Activated T-cell treated with anti-CD3 and anti-CD28 coated beads for 48 hours (primary cell): ENCODE data around the gene CDH13.

ENCODE experiments used
- DNase-seq: peaks from one replicate; pipeline ENCODE4 v3.0.0-alpha.2; 2020; ENCODE audit warnings: low read depth

The CDH13 gene

GRCh38 chr16:83685615-83686165 is 1058.9 kb downstream of the CDH13 start:
- no peak for DNase-seq

- no peak for DNase-seq
Observed at GRCh38 chr16:83686726-83687125, 1060.0 kb downstream of the CDH13 start.

GRCh38 chr16:83689385-83689831 is 1062.6 kb downstream of the CDH13 start:
- DNase-seq: no peak

DNA sequence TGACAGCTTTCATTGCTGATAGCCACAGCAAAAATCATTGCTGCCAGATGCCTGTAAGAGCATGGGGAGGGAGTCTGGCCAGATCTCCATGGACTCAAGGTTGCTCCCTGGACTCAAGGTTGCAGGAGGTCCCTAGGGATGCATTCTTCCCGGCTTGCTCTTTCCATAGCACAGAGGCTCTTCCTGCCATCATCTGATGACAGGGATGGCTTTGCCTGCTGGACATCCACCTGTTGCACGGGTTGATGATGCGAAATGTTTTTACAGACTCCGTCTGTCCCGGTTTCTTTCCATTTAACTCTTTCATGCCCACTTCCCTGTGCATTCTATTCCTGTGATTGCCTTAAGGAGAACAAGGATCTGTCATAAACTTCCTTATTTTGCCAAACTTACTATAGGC is 1065.5 kb downstream of the CDH13 start:
- no peak for DNase-seq

DNA sequence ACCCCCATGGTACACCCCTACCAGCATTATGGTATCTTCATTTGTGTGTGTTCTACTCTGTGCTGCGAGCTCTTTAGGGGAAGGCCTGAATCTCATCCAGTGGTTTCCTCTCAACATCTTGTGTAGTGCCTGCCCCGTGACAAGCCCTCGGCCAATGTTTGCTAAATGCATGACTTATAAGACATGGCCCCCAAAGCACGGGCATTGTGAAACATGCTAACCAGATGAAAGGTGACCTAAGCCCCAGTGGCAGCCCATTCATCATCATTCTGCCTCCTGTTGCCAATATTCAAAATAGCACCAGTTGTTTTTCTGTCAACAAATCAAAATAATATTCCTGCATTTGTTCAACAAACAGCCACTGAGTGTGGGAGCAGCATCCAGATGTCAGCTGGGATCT is 1072.2 kb downstream of the CDH13 start:
- DNase-seq: no peak

DNA sequence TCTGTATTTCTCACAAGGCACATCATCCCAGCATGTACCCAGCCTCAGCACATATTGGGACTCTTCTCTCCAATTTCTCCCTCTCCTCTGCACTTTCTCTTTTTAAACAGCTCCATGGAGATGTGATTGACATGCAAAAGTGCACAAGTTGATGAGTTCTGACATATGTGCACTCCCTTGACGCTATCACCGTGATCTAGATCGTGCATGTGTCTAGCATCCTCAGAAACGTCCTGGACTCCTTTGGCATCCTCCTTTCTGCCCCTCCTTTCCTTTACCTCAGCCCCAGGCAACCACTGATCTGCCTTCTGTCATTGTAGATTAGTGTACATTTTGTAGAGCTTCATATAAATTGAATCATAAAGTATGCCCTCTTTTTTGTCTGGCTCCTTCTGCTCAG is 1073.0 kb downstream of the CDH13 start:
- no peak for DNase-seq

DNA sequence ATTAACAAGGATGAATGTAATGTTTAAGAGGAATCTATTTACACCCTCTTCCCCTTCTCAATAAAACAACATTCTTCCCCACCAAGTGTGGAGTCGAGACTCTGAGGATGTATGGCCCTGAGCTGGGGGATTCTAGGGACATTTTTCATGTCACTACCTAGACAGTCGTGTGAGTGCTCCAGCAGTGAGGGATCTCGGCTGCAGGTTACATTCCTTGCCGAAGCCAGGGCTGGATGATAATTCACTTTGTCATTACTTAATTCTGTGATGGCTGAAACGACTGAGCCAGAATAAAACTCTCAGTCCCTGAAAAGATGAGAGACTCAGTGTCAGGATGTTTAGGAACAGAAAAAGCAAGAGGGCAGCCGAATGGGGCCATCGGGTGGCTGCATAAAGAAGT is 1074.1 kb downstream of the CDH13 start:
- DNase-seq: no peak

DNA sequence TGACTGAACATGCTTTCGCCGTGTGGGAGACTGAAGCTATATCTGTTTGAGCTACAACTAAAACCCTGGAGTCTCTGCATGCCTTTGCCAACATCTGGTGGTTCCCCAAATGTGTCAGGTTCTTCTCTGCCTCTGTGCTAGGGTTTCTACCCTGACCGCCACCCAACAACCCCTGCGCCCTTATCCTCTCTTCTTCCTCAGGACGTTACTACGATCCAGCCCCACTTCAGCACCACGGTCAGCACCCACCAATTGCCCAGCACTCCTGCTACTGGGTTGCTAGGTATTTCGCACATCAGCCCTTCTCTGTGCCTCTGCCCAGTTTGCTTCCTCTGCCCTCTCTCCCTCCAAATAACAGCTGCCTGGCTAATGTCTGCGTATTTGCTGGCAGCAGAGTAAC is 1074.7 kb downstream of the CDH13 start:
- no peak for DNase-seq

- no peak for DNase-seq
Observed at GRCh38 chr16:83704656-83705055, 1077.9 kb downstream of the CDH13 start.

DNA sequence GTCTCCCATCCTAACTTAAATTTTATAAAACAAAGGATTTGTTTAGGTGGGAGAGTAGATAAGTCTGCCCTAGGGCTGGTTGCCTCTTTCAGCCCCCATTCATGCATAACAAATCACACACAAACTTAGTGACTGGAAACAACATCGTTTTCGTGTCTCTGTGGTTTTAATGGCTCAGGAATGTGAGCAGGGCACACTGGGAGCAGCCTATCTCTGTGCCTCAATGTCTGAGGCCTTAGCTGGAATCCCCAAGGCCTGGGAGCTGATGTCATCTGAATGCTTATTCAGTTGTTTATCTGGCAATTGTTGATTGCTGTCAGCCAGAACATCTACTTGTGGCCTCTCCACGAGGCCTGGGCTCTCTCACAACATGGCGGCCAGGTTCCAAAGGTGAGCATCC is 1079.1 kb downstream of the CDH13 start:
- DNase-seq: no peak

DNA sequence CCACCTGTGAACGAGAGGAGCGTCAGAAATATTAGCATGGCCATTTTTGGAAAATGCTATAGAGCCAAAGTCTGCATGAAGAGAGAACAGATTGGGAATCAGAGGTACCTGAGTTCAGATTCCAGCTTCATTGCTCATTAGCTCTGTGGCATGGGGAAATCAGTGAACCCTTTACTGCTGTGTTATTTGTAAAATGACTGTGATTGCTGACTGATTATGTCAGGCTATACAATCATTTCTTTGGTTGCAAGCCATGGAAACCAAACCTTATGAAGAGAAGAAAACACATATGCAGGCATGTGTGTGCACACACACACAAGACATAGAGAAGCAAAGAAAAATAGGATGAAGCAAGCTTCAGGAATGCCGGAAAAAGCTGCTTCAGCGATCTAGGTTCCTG is 1079.6 kb downstream of the CDH13 start:
- no peak for DNase-seq

DNA sequence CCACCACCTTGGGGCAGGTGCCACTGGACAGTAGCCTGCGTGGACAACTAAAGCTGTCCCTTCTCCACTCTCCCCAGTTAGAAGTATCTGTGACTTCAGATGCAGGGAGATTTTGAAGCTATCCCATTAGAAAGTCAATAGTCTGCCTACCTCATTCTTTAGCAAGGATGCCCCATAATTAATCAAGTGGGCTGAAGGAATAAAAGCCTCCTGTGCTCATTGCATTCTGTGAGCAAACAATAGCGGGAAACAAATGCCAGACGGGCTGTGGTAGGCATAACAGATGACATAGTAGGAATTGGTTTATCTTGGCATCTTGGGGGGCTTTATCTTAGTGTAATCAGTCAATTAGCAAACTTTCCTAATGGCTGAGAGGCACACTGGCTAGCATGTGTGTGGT is 1084.3 kb downstream of the CDH13 start:
- DNase-seq: no peak

DNA sequence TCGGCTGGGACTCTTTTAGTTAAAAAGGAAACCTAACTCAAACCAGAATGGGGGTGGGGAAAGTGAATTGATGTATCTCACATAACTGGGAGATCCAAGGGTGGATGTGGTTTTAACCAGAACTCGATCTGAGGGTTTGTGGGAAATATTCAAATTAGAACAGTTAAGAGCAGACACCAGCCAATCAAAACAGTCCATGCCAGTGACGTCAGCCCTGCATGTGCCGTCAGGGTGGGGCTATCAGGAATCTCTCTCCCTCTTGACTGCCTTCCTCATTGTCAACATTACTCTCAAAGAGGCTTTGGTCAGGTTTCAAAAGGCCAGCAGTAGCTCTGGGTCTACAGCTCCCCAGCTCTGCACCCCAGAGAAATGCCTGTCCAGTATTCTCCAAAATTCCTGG is 1086.8 kb downstream of the CDH13 start:
- DNase-seq: no peak

DNA sequence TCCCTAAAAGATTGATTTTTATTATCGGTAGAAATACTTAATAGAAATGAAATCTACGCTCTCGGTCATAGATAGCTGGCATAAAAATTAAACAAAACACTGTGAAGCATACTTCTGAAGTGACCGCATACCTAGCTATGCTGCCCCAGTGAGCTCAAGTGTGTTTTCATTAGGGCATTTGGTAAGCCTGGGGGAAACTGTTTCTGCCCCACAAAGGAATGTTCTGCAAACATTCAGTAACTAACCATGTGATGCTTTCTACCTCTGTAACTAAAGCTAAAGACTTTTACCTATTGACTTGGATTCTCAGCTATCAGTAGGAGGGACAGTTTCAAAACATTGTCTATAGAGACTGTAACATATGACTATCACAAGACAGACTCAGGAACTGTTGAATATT is 1087.5 kb downstream of the CDH13 start:
- no peak for DNase-seq

DNA sequence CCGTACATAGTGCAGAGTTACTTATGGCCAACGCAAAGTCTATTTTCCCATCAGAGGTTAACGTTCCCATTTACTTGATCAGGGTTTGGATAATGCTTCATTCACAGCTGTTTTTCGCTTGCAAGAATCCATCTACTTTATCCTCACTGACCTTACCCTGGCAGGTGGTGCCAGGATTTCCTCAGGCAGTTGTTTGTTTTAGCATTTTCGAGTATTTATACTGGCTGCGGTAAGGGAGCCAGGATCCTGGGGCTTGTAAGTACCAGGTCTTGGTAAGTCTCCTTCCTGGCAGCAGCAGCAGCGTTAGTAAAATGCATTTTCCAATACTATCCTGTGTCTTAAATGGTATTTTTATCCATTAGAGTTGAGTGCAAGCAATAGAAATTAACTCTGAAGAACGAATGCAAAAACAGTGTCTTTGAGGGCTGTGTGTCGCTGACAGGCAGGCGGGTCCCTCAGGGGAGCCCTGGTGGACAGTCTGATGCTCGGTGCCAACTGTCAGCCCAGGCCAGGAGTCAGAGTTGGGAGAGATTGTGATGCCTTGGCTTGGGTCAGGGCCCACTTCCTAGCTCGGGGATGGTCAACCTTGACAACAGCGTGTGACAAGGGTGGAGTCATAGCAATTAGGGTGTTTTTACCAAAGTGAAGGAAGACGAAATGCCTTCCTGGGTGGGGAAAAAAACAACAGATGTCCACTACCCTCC is 1088.6 kb downstream of the CDH13 start:
- no peak for DNase-seq

DNA sequence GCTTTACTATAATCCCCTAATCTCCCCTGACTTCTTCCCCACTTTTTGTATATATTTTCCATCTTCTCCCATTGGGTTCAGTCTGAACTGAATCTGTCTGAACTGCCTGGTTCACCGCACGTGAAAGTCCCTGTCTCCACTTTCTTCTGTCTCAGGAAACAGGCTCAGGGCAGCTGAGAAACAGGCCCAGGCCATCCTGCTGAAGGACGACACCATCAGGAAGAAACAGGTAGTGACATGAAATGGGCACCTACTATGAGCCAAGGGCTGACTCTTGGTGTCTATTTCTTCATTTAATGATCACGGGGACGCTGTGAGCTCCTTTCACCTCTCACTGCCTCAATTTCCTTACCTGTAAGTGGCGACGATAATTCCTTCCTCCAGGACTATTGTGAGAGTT is 1090.5 kb downstream of the CDH13 start:
- DNase-seq: no peak

DNA sequence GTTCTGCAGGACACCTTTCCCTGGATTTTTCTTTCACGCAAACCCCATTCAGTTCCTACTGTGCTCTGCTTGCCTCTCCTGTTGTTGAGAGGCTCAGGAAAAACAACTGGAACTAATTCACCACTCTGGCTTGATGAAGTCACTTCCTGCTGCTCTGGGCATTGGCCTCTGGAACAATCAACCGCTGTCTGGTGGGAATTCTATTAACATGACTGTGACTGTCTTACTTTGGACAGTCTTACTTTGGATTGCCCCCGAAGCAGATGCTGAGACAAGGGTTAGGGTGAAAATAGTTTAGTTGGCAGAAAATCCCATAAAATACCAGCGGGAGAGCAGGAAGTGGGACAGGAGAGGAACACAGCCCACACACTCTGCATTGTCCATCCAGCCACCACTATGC is 1091.0 kb downstream of the CDH13 start:
- no peak for DNase-seq

DNA sequence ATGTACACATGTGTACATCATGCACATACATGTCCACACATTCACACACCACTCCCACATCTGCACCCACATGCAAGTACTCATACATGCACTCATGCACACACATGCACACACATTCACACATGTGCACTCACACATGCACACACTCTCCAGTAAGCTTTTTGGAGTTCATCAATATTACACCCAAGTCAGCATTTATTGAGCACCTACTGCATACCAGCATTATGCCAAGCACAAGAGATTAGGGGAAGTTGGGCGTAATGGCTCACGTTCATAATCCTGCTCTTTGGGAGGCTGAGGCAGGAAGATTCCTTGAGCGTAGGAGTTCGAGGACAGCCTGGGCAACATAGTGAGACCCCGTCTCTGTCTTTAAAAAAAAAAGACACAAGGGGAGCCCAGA is 1093.4 kb downstream of the CDH13 start:
- no peak for DNase-seq

GRCh38 chr16:83720981-83721380 is 1094.2 kb downstream of the CDH13 start:
- DNase-seq: no peak

DNA sequence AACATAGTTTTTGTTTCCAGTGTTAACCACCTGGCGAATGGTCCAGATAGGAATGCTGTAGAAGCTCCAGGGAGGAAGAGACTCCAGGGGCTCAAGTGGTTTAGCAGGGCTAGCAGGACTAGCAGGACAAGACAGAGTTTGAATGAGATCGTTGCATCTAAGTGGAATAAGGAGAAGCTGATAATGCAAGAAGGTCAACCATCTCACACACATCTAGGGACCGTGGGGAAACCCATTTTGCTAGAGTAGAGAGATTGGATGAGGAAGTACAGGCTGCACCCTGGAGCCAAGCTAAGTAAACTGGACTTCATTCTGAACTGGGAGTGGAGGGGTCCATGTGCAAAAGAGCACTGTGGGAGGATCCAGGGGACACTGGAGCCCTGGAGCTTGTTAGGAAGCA is 1094.9 kb downstream of the CDH13 start:
- no peak for DNase-seq

DNA sequence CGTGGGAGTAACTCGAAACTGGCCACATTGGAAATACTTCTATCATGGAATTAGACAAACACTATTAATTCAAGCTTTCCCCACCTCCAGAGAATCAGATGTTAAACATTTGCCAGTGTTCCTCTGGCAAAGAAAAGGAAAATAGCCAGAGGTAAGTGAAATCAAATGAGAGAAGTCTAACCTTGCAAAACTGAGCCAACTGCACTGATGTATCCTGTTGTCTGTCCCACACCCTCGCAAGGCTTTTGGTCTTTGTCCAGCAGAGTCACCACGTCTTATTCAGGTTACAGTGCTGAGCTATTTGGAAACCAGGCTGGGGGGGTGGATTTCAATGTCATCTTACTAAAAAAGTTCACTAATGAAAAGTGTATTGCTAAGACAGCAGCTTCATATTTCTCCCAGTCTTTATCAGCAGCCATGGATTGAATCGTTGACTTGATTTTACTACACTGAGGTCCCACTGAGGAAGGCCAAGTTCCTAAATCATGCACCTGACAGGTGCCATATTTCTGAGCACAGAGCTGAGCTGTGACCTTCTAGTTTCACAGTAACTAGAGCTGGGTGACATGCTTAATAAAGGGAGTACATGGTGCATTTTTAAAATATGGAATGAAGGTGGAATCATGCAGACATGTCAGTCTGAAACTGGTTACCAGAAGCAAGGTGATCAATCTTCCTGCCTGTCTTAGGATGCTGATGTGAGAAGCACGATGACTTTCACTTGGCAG is 1095.9 kb downstream of the CDH13 start:
- DNase-seq: no peak

DNA sequence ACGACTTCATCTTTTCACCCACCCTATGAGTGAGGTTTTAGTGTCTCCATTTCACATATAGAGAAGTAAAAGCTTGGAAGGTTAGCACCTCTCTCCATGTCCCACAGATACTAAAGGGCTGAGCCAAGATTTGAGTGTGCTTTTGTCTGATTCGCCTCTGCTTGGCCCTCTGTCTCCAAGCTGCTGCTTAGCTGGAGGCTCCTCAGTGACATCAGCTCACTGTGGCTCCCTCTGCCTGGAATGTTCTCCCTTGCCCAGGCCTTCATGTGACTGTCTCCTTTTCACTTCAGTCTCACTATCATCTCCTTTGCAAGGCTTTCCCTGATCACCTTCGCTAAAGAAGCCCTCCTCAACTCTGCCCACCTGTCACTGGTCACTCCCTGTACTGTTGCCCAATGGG is 1096.5 kb downstream of the CDH13 start:
- no peak for DNase-seq

DNA sequence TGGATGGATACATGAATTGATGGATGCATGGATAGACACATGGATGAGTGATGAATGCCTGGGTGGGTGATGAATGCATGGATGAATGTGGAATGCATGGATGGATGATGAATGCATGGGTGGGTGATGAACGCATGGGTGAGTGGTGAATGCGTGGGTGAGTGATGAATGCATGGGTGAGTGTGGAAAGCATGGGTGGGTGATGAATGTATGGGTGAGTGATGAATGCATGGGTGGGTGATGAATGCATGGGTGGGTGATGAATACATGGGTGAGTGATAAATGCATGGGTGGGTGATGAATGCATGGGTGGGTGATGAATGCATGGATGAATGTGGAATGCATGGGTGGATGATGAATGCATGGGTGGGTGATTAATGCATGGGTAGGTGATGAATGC is 1097.1 kb downstream of the CDH13 start:
- no peak for DNase-seq

DNA sequence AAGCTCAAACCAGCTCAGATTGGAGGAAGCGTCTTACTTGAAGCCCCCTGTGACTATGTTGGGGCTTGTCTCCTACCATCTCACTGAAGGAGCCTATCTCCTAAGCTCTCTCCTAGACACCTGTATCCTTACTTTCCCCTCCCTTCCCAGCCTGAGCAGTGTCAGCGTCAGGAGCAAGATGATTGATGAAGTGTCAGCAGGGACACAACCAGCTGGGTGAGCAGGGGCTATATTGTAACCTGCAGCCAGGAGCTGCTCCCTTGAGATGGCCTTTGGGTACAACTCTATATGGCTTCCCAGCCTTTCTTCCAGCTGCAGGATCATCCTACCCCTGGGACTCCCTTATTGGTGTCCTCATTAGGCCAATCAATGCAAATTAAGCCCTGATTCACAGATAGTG is 1097.8 kb downstream of the CDH13 start:
- DNase-seq: no peak
